C4-2B (cell line): ENCODE data around the gene SERINC5.

Experiments
- ZFX ChIP-seq: fragments of 450-650 bp; IDR thresholded peaks from 2 replicates; pipeline ENCODE4 v1.6.1; 2017
- TF ChIP-seq, protein P1 (sequence below): fragments of 450-650 bp; conservative IDR thresholded peaks from 2 replicates; pipeline ENCODE4 v1.5.1; 2017; ENCODE audit warnings: mild to moderate bottlenecking

DNA sequence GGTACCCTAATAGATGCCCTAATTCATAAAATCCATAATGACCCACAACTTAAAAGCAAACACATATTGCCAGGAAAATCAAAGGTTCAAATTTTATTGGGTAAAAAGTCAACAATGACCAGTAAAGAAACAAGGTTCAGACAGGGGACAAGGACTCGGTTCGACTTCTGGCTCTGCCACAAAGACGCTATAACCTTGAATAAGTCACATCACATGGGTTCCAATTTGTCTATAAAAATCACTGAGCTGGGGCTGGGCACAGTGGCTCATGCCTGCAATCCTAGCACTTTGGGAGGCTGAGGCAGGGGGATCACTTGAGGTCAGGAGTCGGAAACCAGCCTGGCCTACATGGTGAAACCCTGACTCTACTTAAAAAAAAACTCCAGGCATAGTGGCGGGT lies 80.5 kb downstream of the SERINC5 start:
- TF ChIP-seq, protein P1, sequence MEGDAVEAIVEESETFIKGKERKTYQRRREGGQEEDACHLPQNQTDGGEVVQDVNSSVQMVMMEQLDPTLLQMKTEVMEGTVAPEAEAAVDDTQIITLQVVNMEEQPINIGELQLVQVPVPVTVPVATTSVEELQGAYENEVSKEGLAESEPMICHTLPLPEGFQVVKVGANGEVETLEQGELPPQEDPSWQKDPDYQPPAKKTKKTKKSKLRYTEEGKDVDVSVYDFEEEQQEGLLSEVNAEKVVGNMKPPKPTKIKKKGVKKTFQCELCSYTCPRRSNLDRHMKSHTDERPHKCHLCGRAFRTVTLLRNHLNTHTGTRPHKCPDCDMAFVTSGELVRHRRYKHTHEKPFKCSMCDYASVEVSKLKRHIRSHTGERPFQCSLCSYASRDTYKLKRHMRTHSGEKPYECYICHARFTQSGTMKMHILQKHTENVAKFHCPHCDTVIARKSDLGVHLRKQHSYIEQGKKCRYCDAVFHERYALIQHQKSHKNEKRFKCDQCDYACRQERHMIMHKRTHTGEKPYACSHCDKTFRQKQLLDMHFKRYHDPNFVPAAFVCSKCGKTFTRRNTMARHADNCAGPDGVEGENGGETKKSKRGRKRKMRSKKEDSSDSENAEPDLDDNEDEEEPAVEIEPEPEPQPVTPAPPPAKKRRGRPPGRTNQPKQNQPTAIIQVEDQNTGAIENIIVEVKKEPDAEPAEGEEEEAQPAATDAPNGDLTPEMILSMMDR: no peak
- TF ChIP-seq ZFX: no peak
